Hepatocyte (in vitro differentiated cells): ENCODE measurements around the gene UGGT2. TPM values are rescaled to one million over a fixed set of nuclear protein-coding genes. Genes with fewer than 3 reads are reported as not detected.

Source experiments
- DNase-seq: peaks from one replicate; pipeline ENCODE4 v3.0.0-alpha.2; 2016; ENCODE audit warnings: low spot score
- H2AFZ ChIP-seq: fragments of 200-600 bp; sonication (generic); 2 replicates; pipeline ENCODE4 v1.6.0; 2016; ENCODE audit warnings: antibody characterized with exemption, mild to moderate bottlenecking
- H3K27ac ChIP-seq: fragments of 200-600 bp; sonication (generic); 2 replicates; pipeline ENCODE4 v1.5.1; 2016; ENCODE audit warnings: mild to moderate bottlenecking
- H3K27me3 ChIP-seq: fragments of 200-600 bp; sonication (generic); 2 replicates; pipeline ENCODE4 v1.6.1; 2016
- H3K36me3 ChIP-seq: fragments of 200-600 bp; sonication (generic); replicated peaks from 2 replicates; pipeline ENCODE4 v1.5.1; 2016; ENCODE audit warnings: low read depth; ENCODE audit not compliant: insufficient read depth
- H3K4me1 ChIP-seq: fragments of 200-600 bp; sonication (generic); 2 replicates; pipeline ENCODE4 v1.5.1; 2016; ENCODE audit warnings: mild to moderate bottlenecking, moderate library complexity; ENCODE audit not compliant: insufficient read depth
- H3K4me2 ChIP-seq: fragments of 200-600 bp; sonication (generic); 2 replicates; pipeline ENCODE4 v1.6.0; 2016
- H3K4me3 ChIP-seq: fragments of 200-600 bp; sonication (generic); 2 replicates; pipeline ENCODE4 v1.5.1; 2016; ENCODE audit warnings: mild to moderate bottlenecking
- H3K79me2 ChIP-seq: fragments of 200-600 bp; sonication (generic); 2 replicates; pipeline ENCODE4 v1.6.0; 2017; ENCODE audit warnings: mild to moderate bottlenecking
- H3K9me2 ChIP-seq: fragments of 200-600 bp; sonication (generic); replicated peaks from 2 replicates; pipeline ENCODE4 v1.6.0; 2017; ENCODE audit warnings: mild to moderate bottlenecking; ENCODE audit not compliant: insufficient read depth
- H3K9me3 ChIP-seq: fragments of 200-600 bp; sonication (generic); 2 replicates; pipeline ENCODE4 v1.5.1; 2016; ENCODE audit warnings: low read depth, mild to moderate bottlenecking
- H4K20me1 ChIP-seq: fragments of 200-600 bp; sonication (generic); 2 replicates; pipeline ENCODE4 v1.6.0; 2016; ENCODE audit warnings: mild to moderate bottlenecking; ENCODE audit not compliant: insufficient read depth, poor library complexity, severe bottlenecking
- EZH2 ChIP-seq: fragments of 200-600 bp; sonication (generic); IDR thresholded peaks from 2 replicates; pipeline ENCODE4 v1.6.1; 2016; ENCODE audit warnings: antibody characterized with exemption, mild to moderate bottlenecking, borderline replicate concordance
- EZH2phosphoT487 ChIP-seq: fragments of 200-600 bp; sonication (generic); IDR thresholded peaks from one replicate; pipeline ENCODE4 v1.6.1; 2018; ENCODE audit warnings: antibody characterized with exemption, mild to moderate bottlenecking, low read depth, moderate library complexity; ENCODE audit not compliant: unreplicated experiment, severe bottlenecking
- WGBS: methylation state at CpG from one replicate; pipeline ENCODE4 v1.1.6; 2016; ENCODE audit warnings: low lambda C conversion rate; ENCODE audit errors: missing lambda C conversion rate; 5-methylcytosine and 5-hydroxymethylcytosine counted together
- polyA plus RNA-seq: library from polyadenylated mRNA; unstranded; fragments of >200 nt; fragmentation: Nextera tagmentation; extraction: Ambion mirVana; gene quantifications from 2 replicates; pipeline ENCODE4 v1.2.1, GENCODE V29; 2016
- total RNA-seq: library from RNA; depleted of rRNA; stranded (reverse); fragments of >200 nt; gene quantifications from 2 replicates; pipeline ENCODE4 v1.2.3, GENCODE V29; 2014
- TF ChIP-seq, protein P1 (sequence below): fragments of 200-600 bp; sonication (generic); IDR thresholded peaks from 2 replicates; pipeline ENCODE4 v1.5.1; 2016; ENCODE audit warnings: antibody characterized with exemption, mild to moderate bottlenecking; ENCODE audit not compliant: poor library complexity

Gene UGGT2
- total and polyA plus RNA-seq, 2 experiments from 2014 or later = 23.6 to 60.3 TPM

DNA sequence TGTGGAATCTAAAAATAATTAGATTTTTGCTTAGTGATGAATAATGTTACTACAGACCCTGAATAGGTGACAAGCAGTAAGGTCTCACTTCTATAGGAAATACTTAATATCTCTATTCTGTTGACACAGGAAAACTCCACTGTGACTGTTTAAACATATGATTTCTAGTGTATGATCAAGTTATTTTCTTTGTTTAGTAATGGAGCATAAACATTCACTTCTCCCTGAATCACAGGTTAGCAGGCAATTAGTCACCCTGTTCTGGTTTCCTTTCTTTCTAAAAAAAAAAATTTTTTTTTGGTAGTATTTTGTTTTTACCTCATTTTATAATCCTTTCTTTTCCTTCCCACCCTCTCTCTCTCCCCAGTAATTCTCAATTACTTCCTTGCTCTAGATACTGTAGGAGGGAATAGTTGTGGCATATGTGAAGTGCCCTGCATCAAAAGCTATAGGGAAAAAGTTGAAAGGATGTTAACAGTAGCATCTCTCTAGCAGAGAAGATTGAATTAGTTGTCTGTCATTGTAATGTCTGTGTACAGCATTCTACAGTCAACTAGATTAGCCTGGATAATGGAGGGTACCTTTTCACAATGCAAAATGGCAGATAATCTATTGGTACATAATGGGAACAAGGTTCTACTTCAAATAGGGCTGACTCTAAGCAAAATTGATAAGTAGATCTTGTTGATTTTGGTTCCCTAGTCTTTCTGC is 40.2 kb upstream of the UGGT2 start:
- H3K4me3 ChIP-seq = no peak overlapping the region
- H3K27ac ChIP-seq = no peak overlapping the region
- no peaks in the 10 kb centered on the region for H3K79me2 ChIP-seq
- no peaks in the 10 kb centered on the region for H3K9me3 ChIP-seq
- H3K4me1 ChIP-seq = peaks cover 5% of the 10 kb centered on the region
- H2AFZ ChIP-seq = no peak overlapping the region
- no peaks in the 10 kb centered on the region for H4K20me1 ChIP-seq
- H3K9me2 ChIP-seq = no peaks in the 10 kb centered on the region
- H3K4me2 ChIP-seq = no peak overlapping the region
- TF ChIP-seq EZH2phosphoT487 (no peak), EZH2 (no peak)
- TF ChIP-seq, protein P1, sequence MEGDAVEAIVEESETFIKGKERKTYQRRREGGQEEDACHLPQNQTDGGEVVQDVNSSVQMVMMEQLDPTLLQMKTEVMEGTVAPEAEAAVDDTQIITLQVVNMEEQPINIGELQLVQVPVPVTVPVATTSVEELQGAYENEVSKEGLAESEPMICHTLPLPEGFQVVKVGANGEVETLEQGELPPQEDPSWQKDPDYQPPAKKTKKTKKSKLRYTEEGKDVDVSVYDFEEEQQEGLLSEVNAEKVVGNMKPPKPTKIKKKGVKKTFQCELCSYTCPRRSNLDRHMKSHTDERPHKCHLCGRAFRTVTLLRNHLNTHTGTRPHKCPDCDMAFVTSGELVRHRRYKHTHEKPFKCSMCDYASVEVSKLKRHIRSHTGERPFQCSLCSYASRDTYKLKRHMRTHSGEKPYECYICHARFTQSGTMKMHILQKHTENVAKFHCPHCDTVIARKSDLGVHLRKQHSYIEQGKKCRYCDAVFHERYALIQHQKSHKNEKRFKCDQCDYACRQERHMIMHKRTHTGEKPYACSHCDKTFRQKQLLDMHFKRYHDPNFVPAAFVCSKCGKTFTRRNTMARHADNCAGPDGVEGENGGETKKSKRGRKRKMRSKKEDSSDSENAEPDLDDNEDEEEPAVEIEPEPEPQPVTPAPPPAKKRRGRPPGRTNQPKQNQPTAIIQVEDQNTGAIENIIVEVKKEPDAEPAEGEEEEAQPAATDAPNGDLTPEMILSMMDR = no peak
- peaks cover 61% of the 10 kb centered on the region for H3K27me3 ChIP-seq
- DNase-seq = no peak
- no peaks in the 10 kb centered on the region for H3K36me3 ChIP-seq

GRCh38 chr13:96091164-96092117 is 38.2 kb upstream of the UGGT2 start:
- H3K79me2 ChIP-seq = no peaks in the 10 kb centered on the region
- peaks cover 73% of the 10 kb centered on the region for H3K27me3 ChIP-seq
- DNase-seq = peak; percentile 14
- no peaks in the 10 kb centered on the region for H3K36me3 ChIP-seq
- H3K4me3 ChIP-seq = peak overlapping the region; percentile 49
- 1% methylated on average over 47 of the region's 57 CpGs for WGBS
- peaks cover 5% of the 10 kb centered on the region for H3K4me1 ChIP-seq
- no peaks in the 10 kb centered on the region for H4K20me1 ChIP-seq
- peak; percentile 37 for TF ChIP-seq EZH2
- TF ChIP-seq, protein P1 = no peak
- no peak overlapping the region for H3K27ac ChIP-seq
- no peaks in the 10 kb centered on the region for H3K9me3 ChIP-seq
- H3K9me2 ChIP-seq = no peaks in the 10 kb centered on the region
- H2AFZ ChIP-seq = peak overlapping the region; percentile 78
- H3K4me2 ChIP-seq = peak overlapping the region; percentile 100

GRCh38 chr13:96090240-96091101 is 37.3 kb upstream of the UGGT2 start:
- no peaks in the 10 kb centered on the region for H4K20me1 ChIP-seq
- peaks cover 5% of the 10 kb centered on the region for H3K4me1 ChIP-seq
- H3K9me2 ChIP-seq = no peaks in the 10 kb centered on the region
- TF ChIP-seq EZH2phosphoT487 (peak; percentile 39), EZH2 (no peak)
- TF ChIP-seq, protein P1 = no peak
- H3K4me2 ChIP-seq = peak overlapping the region; percentile 100
- no peaks in the 10 kb centered on the region for H3K9me3 ChIP-seq
- H3K79me2 ChIP-seq = no peaks in the 10 kb centered on the region
- H2AFZ ChIP-seq = peak overlapping the region; percentile 78
- H3K27ac ChIP-seq = no peak overlapping the region
- DNase-seq = peak; percentile 52
- H3K36me3 ChIP-seq = no peaks in the 10 kb centered on the region
- peak overlapping the region; percentile 70 for H3K4me3 ChIP-seq
- peaks cover 78% of the 10 kb centered on the region for H3K27me3 ChIP-seq
- under 1% methylated on average over 99 of the region's 133 CpGs for WGBS
